ENCODE measurements around the gene LARGE1. TPM values are rescaled to one million over a fixed set of nuclear protein-coding genes. Genes with fewer than 3 reads are reported as not detected.

Gene LARGE1
- 12.2 and 12.6 TPM in 2 replicates for total RNA-seq

DNA sequence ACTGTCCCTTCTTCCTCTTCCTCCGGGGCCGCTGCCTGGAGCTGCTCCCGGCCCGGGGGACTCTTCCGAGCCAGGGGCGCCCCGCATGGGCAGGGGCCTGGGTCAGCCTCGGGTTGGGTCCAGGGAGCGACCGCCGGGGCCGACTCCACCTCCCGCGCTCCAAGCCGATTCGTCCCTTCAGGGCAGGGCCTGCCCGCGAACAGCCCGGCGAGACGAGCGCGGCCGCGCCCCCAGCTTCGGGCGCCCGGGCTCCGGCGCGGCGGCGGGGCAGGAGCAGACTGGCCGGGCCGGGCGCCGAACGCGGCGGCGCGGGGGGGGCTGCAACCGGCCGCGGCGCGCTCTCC is at the start of gene LARGE1:
LARGE1 (minus strand) TSS at position 280 of the 344 bp plus-strand sequence.

Small RNA genes within 50 kb of the gene (small RNA-seq; reads per million reads assigned to genes)
- not detected for gene MIR4764
- not detected for gene SNORA50B
